NCI-H69 (cell line): ENCODE measurements around the gene XPO6.
"Not testable (repeated sequence)": the region's sequence is repeated elsewhere in the genome, so short reads cannot be mapped to it uniquely, and the experiment has no call there.

Experiments
- DNase-seq: peaks from one replicate; lab custom pipeline; 2025; lab: John Stamatoyannopoulos, UW

XPO6 gene, protein sequence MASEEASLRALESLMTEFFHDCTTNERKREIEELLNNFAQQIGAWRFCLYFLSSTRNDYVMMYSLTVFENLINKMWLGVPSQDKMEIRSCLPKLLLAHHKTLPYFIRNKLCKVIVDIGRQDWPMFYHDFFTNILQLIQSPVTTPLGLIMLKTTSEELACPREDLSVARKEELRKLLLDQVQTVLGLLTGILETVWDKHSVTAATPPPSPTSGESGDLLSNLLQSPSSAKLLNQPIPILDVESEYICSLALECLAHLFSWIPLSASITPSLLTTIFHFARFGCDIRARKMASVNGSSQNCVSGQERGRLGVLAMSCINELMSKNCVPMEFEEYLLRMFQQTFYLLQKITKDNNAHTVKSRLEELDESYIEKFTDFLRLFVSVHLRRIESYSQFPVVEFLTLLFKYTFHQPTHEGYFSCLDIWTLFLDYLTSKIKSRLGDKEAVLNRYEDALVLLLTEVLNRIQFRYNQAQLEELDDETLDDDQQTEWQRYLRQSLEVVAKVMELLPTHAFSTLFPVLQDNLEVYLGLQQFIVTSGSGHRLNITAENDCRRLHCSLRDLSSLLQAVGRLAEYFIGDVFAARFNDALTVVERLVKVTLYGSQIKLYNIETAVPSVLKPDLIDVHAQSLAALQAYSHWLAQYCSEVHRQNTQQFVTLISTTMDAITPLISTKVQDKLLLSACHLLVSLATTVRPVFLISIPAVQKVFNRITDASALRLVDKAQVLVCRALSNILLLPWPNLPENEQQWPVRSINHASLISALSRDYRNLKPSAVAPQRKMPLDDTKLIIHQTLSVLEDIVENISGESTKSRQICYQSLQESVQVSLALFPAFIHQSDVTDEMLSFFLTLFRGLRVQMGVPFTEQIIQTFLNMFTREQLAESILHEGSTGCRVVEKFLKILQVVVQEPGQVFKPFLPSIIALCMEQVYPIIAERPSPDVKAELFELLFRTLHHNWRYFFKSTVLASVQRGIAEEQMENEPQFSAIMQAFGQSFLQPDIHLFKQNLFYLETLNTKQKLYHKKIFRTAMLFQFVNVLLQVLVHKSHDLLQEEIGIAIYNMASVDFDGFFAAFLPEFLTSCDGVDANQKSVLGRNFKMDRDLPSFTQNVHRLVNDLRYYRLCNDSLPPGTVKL

DNA sequence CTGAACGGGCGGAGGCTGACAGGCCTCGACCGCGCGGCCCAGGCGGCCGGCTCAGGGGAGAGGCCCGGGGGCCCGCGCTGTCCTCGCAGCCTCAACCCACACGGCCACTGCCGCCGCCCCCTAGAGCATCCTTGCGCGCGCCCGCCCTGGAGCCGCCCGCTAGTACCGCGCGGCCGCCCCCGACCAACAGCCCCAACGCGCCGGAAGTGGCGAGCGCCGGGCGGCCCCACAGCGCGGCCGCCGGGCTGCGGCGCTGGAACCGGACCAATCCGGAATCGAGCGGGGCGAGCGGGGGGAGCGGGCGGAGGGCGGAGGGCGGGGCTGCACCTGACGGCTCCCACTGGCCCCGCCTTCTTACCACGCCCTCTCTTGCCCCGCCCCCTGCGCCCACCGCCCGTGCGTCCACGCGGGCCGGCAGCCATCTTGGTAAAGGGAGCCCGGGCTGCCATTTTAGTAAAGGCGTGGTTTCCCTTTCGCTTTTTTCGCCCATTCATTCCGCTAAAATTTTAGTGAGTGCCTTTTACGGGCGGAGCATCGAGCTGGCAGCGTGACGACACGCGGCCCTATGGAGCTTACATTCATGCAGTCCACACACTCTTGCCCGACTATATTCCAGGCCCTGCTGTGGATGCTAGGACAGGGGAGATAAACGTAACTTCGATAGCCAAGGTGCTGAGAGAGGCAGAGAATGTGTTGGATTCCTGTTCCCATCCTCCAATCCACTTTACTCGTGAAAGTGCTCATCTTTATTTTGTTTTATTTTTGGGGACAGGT is at the start of gene XPO6:
XPO6 (minus strand) TSS at position 208 of the 774 bp plus-strand sequence. CDS start 597 bp downstream, outside the sequence.
- DNase-seq, result peak; percentile 98

DNA sequence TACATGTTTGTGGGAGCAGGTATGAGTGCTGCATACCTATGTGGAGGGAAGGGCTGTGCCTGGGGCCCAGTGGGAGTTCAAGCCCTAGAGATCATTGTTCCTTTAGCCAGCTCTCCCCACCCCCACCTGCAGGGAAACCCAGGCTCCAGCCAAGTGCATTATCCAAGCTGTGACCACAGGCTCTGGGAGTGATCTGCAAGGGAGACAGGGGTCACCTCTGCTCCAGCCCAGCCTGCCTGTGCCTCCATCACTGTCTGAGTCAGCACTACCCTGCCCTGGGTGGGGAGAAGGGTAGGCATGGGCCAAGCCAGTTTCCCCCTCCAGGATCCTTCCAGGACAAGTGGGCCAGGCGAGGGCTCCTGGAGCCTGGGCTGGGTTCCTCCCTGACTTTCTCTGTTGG is 48.4 kb upstream of the XPO6 start:
- DNase-seq, result no peak

- DNase-seq, result no peak
These were observed 48.0 kb upstream of the XPO6 start for GRCh38 chr16:28259781-28260150.

DNA sequence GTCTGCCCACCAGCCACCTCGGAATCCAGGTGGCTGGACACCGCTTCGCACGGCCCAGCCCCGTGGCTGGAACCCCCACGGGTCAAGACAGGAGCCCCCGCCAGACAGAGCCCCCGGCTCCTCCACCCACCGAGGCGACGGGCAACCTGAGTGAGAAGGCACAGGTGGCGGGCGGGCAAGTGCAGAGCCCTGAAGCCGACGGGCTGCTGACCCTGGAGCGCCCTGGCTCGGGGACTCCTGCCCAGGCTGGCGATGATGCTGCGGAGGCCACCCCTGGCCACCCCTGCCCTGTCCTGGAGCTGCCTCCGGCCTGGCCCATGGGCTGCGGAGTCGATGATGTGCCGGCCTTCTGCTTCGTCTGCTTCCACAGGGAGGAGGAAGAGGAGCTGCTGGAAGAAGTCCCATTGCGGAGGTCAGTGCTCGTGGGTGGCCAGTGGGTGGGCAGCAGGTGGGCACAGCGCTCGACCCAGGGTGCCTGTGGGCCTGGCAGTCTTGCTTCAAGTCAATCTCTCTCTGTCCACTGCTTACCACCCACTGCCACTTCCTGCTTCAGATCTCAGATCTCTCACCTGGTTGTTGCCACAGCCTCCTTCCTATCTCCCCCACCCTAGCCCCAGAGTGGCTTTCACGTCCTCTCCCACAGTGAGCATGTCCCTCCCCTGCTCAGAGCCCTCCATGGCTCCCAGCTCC is 47.5 kb upstream of the XPO6 start:
- DNase-seq, result no peak

- peak; percentile 28 for DNase-seq
These were observed 46.8 kb upstream of the XPO6 start for GRCh38 chr16:28258567-28258966.

DNA sequence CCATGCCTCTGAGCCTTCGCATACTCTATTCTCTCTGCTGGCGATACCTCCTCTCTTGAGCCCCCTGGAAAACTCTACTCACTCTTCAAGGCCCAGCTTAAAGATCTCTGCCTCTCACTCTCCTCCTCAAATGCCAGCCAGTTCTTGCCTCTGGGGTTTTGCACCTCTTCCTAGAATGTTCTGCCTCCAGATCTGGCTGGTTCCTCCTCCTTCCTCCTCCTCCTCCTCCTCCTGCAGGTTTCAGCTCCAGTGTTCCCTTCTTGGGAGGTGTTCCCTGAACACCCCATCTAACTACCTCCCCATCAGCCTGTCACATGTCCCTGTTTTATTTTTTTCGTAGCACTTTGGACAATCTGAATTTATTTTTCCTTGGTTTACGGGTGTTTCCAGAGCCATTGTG is 45.5 kb upstream of the XPO6 start:
- no peak for DNase-seq

GRCh38 chr16:28255838-28256237 is 44.1 kb upstream of the XPO6 start:
- no peak for DNase-seq

- no peak for DNase-seq
These were observed 42.4 kb upstream of the XPO6 start for GRCh38 chr16:28254158-28254557.

GRCh38 chr16:28250999-28251398 is 39.2 kb upstream of the XPO6 start:
- DNase-seq, result no peak

DNA sequence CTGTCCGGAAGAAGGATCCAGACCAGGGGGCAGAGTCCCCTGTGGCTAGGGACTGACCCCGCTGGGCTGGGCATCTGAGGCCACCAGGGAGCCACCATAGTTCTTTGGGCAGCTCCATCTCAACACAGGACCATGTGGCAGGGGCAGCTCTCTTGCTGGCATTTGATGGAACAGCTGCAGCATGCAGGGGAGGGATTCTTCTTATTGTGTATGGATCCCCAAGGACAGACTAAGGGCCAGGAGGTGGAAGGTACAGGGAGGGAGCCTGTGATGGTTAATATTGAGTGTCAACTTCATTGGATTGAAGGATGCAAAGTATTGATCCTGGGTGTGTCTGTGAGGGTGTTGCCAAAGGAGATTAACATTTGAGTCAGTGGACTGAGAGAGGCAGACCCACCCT is 37.7 kb upstream of the XPO6 start:
- DNase-seq, result not testable (repeated sequence)

GRCh38 chr16:28241924-28242323 is 30.2 kb upstream of the XPO6 start:
- DNase-seq, result no peak

DNA sequence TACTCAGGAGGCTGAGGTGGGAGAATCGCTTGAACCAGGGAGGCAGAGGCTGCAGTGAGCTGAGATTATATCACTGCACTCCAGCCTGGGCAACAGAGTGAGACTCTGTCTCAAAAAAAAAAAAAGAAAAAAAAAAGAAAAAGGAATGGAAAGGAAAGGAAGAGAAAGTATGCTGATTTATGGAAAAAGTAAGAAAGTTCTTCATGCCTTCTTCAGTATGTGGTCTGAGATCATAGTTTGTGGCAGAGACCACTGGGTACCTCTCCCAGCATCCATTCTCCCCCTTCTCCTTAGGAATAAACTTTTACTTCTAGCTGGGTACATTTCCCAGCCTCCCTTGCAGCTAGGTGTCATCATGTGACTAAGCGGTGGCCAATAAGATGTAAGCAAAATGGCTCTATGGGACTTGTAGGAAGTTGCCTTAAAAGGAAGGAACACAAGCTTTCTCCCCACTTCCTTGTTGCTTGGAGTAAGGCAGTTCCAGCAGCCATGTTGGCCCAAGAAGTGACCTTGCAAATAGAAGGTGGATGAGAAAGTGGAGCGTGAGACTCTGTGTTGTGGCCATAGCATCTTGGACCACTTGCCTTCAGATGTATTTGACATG is 26.1 kb upstream of the XPO6 start:
- DNase-seq, result no peak

DNA sequence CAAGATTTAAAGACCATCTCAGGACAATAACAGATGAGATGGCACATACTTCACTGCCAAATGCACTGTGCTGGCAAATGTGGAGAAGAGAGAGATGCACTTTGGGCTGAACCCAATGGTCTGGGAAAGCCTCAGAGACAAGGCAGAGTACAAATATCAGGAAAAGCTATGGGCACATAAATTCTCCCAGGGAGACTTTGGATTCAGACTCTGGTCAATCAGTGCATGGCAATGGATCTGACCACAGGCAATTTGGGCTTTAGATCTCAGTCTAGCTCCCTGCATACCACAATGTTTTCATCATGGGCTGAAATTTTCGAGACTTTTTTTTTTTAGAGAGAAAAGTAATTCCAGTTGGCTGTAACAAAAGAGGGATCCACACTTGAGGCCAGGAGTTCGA is 20.0 kb upstream of the XPO6 start:
- no peak for DNase-seq

DNA sequence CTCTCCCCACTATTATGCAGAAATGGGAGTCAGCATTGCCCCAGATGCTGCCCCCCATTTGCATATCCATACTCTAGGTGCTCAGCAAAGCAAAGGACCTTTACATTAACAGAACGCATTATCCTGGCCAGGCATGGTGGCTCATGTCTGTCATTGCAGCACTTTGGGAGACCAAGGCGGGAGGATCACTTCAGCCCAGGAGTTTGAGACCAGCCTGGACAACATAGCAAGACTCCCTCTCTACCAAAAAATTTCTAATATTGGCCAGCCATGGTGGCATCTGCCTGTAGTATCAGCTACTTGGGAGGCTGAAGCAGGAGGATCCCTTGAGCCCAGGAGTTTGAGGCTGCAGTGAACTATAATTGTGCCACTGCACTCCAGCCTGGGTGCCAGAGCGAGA is 12.1 kb upstream of the XPO6 start:
- not testable (repeated sequence) for DNase-seq

- not testable (repeated sequence) for DNase-seq
These were observed 8.0 kb upstream of the XPO6 start for GRCh38 chr16:28219777-28220176.

DNA sequence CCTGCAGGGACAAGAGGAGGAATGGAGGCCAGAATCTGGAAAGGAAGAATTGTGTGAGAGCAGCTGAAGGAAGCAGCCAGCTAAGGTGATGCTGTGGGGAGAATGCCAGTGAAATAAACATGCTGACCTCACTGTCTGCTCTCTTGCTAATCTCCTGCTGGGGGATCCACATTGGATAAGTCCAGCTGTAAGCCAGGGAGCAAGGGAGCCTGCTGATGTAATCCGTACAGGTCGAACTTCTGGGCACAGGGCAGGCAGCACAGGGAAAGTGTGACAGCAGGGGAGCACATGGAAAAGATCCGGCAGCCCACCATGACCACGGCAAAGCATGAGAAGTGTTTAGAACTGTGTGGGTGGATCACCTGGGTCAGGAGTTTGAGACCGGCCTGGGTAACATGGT is 7.5 kb upstream of the XPO6 start:
- peak; percentile 7 for DNase-seq

DNA sequence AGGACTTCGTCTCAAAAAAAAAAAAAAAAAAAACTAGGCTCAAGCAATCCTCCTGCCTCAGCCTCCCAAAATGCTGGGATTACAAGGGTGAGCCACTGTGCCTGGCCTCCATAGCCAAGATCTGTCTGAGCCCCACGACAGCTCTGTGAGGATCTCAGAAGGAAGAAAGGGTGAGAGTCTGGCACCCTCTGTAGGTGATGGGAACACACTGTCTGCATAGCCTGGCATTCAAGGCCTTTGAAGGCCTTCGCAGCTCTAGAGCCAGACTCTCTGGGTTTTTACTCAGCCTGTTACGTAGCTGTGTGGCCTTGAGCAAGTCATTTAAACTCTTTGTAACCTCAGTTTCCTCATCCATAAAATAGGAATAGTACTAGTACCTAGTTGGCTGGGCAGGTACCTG is 6.3 kb upstream of the XPO6 start:
- peak; percentile 48 for DNase-seq

GRCh38 chr16:28217326-28217725 is 5.6 kb upstream of the XPO6 start:
- no peak for DNase-seq

- DNase-seq, result no peak
These were observed 1.6 kb upstream of the XPO6 start for GRCh38 chr16:28213396-28213795.

DNA sequence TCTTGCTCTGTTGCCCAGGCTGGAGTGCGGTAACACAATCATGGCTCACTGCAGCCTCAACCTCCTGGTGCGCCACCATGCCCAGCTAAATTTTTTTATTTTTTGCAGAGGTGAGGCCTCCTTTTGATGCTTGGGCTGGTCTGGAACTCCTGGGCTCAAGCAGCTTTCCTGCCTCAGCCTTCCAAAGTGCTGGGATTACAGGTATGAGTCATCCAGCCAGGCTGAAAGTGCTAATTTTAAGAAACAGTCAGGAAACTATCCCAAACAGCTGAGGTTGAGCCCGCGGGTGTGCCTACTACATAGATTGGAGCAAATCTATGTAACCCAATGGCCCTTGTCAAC is 738 bp upstream of the XPO6 start:
- DNase-seq, result peak; percentile 48
